Urothelium cell line (cell line): Measurements from ENCODE around the gene TBX5.

Experiments used
- DNase-seq: peaks from one replicate; pipeline ENCODE4 v3.0.0; 2011; ENCODE audit warnings: low spot score, mixed read lengths
- FAIRE-seq: peaks from 2 replicates; lab custom pipeline; 2011; peaks lifted over from hg19 to GRCh38; lab: Jason Lieb, UNC

TBX5 gene

GRCh38 chr12:114405519-114406271, at the start of gene TBX5:
TSS of gene TBX5 (minus strand) at chr12:114406144. CDS start at chr12:114403898, 2,246 bp downstream.
- peak; percentile 62 for DNase-seq
- FAIRE-seq: no peak

- DNase-seq: no peak
- FAIRE-seq: no peak
Observed at GRCh38 chr12:114451657-114452056, 45.7 kb upstream of the TBX5 start.

DNA sequence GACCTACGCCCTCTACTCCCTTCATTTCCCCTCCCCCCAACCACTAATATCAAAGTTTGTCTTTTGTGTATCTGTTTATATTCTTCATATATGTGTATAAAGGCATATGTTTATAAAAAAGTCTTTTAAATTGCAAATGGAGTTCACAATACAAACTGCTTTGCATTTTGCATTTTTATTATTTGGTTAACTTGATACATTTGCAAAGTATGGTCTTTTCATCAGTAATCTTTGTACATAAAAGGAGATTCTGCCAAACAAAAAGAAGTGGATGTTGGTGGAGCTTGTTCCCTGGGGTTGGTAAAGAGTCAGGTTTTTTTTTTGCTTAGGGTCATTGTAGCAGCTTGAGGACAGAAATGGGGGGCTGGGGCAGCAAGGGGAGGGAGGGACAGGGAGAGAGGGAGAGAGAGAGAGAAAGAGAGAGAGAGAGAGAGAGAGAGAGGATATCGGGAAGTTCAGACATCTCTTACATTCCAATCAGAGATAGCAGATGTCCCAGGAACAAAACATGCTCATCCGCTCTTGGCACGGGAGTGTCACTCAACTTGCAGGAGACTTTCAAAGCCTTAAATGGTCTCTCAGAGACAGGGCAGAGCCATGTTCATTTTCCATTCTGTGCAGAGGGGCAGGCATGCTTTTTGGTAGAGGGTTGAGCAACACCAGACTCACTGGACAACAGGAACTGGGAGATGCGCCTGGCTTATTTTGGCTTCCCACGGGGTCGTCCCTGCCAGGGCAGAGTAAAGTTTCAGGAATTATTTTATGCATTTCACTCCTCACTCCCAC, 44.8 kb upstream of the TBX5 start:
- DNase-seq: no peak
- no peak for FAIRE-seq

DNA sequence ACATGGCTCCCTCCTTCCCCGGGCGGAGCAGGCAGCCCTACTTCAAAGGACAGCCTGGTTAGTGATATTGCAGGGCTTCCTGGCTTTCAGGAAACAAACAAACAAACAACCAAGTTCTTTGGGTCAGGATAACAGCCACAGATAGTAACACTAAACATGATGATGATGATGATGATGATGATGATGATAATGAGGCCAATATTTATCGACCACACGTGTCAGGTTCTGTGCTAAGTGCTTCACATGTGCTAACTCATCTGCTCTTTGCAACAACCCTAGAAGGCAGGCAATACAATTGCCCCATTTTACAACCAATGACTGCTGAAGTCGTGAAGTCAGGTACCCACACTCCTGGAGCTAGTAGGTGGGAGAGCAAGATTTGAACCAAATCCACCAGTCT, 44.1 kb upstream of the TBX5 start:
- no peak for DNase-seq
- no peak for FAIRE-seq

DNA sequence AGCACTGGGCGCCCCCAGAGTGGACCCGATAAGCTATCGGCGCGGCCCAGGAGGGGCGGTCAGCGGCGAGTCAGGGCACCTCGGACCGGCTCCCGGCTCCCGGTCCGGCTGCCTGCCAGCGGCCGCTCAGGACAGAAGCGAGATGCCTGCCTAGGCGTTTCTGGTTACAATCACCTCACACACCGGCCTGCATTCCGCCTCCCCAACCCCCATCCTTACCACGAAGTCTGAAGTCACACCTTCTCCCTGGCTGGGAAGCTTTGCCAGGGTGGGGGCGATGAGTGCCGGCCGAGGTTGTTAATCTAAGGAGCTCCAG, 42.6 kb upstream of the TBX5 start:
- FAIRE-seq: no peak
- no peak for DNase-seq

- no peak for DNase-seq
- no peak for FAIRE-seq
Observed at GRCh38 chr12:114447799-114448617, 42.1 kb upstream of the TBX5 start.

DNA sequence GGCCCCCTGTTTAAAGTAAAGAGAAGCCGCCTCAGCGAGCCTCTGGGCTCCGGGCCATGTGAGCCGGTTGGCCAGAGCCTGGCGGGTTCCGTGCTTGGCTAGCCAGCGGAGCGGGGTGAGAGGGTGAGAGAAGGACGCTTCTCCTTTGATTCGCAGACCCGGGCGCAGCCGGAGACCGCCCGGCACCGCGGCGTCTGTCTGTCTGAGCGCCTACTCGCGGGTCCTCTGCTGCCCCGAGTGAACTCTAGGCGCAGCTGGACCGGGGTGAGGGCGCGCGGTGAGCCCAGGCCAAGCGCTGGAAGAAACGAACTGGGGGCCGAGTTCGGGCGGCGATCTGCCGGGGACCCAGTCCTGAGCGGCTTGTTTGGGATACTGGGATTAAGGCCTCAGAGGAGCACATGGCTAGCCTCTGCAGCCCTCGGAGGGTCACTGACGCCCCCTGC, 41.4 kb upstream of the TBX5 start:
- FAIRE-seq (no peak), DNase-seq (no peak)

DNA sequence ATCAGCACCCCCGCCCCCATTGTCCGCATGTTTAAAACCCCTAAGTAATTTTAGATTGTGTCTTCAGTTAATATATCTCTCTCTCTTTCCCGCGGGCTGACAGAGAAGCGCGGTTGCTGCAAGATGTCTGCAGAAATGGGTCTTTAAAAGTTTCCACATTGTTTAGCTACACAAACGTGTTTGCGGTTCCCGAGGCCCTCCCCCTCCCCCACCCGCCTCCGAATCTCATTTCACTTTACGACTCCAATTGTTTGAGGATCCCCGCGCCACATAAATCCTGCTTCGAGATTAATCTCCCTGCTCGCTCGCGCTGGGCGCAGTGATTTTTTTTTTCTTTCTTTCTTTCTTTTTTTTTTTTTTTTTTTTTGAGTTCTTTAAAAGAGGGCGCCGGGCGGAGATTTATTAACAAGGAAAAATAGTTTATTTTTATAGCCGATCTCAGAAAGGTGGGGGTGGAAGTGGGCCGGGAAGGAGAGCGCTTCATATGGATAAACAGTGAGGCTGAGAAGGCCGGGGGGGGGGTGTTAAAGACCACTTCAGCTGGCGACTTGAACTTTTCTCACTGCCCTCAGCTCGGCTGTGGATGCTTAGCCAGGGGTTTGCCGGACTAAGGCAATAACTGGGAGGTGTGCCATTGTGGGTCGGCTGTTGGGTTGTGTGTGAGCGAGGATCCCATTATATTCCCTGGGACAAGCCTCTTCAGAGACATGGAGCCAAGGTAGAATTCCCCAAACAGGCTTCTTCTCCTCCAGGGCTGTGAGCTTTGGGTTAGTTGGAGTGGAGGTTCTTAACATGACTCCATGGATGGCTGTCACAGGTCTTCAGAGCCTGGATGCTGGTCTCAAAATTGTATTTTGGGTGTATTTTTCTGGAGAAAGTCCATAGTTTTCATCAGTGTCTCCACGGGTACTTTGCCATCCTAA, 39.7 kb upstream of the TBX5 start:
- FAIRE-seq: no peak
- DNase-seq: no peak

DNA sequence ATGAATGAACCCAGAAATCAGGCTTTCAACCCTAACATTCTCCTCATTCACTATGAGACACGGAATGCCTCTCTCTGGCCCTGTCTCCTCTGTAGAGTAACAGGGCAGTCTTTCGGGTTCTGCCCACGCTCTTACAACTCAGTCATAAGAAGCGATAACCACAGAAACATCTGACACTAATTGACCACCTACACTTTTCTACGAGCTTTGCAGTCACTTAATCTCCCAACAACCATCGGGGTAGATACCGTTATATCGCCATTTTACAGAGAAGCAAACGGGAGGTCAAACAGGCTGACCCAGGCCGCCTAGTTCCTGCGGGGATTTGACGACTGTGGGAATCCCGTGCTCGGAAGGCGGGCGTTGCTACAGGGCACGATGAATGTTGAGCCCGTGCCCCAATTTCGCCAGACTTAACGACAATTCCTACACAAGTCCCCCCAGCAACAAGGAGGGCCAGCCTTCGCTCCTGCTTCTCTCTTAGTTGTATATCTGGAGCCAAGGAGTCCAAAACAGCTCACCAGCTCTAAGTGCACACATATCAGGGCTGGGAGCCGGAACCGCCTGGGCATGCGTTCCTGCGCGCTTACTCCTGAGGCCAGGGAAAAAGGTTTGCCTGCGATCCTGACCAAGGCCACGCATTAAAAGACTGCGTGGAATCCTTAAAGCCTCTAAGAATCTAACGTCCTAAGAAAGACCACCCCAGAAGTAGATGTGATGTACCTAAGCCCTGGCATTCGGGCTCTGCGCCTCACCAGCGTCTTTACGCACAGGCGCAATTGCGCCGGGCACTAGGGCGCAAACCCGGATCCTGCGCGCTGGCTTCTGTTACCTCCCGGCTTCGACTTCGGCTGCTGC, 38.7 kb upstream of the TBX5 start:
- FAIRE-seq: no peak
- DNase-seq: no peak

DNA sequence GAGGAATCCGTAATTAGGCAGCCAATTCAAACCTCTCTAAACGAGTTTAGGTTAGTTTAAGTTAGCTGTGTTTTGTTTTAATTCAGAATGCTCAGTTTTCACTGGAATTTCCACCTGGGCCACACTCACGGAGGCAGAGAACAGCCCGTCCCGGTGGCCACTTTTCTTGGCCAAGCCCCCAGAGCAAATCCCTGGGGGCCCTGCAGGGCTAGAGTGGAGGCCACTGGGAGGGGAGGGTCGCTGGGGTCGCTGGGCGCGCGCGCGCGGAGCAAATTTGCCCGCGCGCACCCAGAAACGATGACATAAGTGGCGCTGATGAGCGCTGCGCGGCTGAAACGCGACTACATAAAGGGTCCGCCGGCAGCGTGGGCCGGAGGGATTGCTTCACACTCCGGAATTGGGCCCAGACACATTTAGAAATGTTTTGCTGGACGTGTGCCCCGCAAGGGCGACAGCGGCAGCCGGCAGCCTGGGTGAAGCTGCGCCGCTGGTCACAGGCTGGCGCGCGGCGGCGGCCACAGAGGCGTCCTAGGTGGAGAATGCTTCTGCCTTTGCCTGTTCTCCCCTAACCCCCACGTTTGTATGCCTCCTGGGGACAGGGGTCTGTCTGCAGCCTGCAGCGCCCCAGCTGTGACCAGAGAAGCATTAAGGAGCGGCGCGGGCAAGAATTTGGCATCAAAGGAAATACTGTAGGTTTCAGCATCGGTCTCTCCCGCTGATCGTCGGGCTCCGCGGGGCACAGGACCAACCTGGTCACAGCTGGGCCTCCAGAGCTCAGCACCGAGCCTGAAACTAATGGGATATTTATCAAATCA, 37.9 kb upstream of the TBX5 start:
- DNase-seq: no peak
- FAIRE-seq: no peak

- DNase-seq (no peak), FAIRE-seq (no peak)
Observed at GRCh38 chr12:114442578-114442977, 36.6 kb upstream of the TBX5 start.

- no peak for DNase-seq
- no peak for FAIRE-seq
Observed at GRCh38 chr12:114441545-114441944, 35.6 kb upstream of the TBX5 start.

- FAIRE-seq (no peak), DNase-seq (no peak)
Observed at GRCh38 chr12:114441039-114441383, 35.1 kb upstream of the TBX5 start.

- FAIRE-seq (no peak), DNase-seq (no peak)
Observed at GRCh38 chr12:114440270-114441038, 34.5 kb upstream of the TBX5 start.

DNA sequence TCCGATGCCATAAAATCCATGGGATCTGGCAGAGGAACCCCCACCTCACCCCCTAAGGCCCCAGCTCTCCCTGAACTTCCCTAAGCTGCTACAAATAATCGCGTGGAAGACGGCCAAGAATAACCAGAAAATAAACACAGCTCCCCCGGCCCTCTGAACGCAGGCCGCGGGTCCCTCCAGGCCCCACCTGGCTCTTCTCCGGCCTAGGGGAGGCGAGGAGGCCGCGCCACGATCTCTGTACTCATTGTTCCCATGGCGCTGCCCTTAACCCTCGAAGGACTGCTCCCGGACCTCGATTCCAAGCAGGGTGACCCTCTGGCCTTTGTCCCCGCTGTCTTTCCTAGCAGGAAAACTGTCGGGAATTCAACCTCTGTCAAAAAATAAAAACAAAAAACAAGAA, 33.9 kb upstream of the TBX5 start:
- FAIRE-seq: no peak

GRCh38 chr12:114439261-114439683, 33.3 kb upstream of the TBX5 start:
- FAIRE-seq: no peak

More for the DNA sequence above, 33.9 kb upstream of the TBX5 start:
- no peak for DNase-seq

DNA sequence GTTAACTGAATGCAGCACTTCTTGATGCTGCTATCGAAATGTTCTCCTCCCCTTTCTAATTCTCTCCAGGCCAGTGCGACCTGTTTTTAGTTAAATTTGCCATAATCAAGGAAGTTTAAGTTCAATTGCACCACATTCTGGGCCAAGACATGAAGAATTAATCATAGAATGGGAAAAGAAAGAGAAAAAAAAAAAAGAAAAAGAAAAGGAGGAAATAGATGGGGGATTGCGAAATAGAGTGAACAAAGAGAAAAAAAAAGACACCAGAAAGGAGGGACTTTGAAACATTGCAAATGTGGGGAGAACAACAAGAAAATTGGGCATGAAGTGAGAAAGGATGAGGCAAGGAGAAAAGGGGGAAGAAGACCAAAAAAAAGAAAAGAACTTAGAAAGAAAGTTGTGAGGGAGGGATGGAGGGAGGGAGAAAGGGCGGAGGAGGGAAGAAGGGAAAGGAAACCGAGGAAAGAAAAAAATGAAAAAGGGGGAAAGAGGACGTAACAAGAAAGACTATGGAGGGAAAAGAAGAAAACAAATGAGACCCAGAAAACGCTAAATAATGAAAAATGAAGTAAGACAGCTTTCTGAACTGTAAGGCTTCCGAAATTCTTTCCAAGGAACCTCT, 32.8 kb upstream of the TBX5 start:
- DNase-seq (no peak), FAIRE-seq (no peak)

More at GRCh38 chr12:114439261-114439683, 33.3 kb upstream of the TBX5 start:
- no peak for DNase-seq
